ENCODE data around the gene IGSF11.

DNA sequence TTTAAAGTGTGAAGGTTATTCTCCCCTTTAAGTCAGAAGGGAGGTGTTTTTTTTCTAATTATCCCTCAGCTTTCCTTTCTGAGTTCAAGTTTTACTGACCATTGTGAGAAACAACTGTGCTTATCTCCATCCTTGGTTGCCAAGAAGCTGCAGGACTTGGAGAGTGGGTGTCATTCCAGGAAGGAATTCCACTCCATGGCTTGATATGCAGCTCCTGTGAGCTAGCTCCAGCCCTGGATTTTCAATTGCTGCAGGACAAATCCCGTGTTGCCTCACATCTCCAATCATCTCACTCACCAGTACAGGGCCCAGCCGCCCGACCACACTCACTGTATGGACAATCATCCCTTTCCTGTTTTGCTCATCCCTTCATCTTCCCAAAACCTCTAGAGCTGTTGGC is 122.5 kb downstream of the IGSF11 start:
- TF ChIP-seq, protein P1, sequence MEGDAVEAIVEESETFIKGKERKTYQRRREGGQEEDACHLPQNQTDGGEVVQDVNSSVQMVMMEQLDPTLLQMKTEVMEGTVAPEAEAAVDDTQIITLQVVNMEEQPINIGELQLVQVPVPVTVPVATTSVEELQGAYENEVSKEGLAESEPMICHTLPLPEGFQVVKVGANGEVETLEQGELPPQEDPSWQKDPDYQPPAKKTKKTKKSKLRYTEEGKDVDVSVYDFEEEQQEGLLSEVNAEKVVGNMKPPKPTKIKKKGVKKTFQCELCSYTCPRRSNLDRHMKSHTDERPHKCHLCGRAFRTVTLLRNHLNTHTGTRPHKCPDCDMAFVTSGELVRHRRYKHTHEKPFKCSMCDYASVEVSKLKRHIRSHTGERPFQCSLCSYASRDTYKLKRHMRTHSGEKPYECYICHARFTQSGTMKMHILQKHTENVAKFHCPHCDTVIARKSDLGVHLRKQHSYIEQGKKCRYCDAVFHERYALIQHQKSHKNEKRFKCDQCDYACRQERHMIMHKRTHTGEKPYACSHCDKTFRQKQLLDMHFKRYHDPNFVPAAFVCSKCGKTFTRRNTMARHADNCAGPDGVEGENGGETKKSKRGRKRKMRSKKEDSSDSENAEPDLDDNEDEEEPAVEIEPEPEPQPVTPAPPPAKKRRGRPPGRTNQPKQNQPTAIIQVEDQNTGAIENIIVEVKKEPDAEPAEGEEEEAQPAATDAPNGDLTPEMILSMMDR (optimal IDR thresholded peaks at IDR 0.05 in 1 of 3, IDR thresholded peaks at IDR 0.05 in 1 of 3, conservative IDR thresholded peaks at IDR 0.05 in 1 of 3; ENCODE audit: extremely low read depth in 1 of 3, insufficient read depth in 2 of 3, low read length in 3 of 3): no peak
- TF ChIP-seq EZH2 (IDR thresholded peaks at IDR 0.05; ENCODE audit: low read length): no peak
